ENCODE data around the gene ROR1.

ROR1 gene

GRCh38 chr1:63923302-63923701, 149.5 kb downstream of the ROR1 start:
- no peak for DNase-seq (ENCODE audit: extremely low spot score)
- ChIA-PET CTCF (interaction anchor here (1.5 kb wide), 1 partner anchor 232 kb away, joined by 4 read pairs; no protein-coding TSS in a partner anchor), POLR2A (no interaction called here)

GRCh38 chr1:63924600-63924999, 150.8 kb downstream of the ROR1 start:
- ChIA-PET POLR2A (no interaction called here), CTCF (interaction anchor here (1.2 kb wide), 1 partner anchor 10 kb away, joined by 3 read pairs; no protein-coding TSS in a partner anchor)
- TF ChIP-seq, protein P1, sequence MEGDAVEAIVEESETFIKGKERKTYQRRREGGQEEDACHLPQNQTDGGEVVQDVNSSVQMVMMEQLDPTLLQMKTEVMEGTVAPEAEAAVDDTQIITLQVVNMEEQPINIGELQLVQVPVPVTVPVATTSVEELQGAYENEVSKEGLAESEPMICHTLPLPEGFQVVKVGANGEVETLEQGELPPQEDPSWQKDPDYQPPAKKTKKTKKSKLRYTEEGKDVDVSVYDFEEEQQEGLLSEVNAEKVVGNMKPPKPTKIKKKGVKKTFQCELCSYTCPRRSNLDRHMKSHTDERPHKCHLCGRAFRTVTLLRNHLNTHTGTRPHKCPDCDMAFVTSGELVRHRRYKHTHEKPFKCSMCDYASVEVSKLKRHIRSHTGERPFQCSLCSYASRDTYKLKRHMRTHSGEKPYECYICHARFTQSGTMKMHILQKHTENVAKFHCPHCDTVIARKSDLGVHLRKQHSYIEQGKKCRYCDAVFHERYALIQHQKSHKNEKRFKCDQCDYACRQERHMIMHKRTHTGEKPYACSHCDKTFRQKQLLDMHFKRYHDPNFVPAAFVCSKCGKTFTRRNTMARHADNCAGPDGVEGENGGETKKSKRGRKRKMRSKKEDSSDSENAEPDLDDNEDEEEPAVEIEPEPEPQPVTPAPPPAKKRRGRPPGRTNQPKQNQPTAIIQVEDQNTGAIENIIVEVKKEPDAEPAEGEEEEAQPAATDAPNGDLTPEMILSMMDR (IDR thresholded peaks at IDR 0.05; ENCODE audit: control extremely low read depth, extremely low read depth, low read depth, missing control alignments), result no peak
- no peak for DNase-seq (ENCODE audit: extremely low spot score)

More at GRCh38 chr1:63923302-63923701, 149.5 kb downstream of the ROR1 start:
- TF ChIP-seq, protein P1 (IDR thresholded peaks at IDR 0.05; ENCODE audit: control extremely low read depth, extremely low read depth, low read depth, missing control alignments), result no peak

DNA sequence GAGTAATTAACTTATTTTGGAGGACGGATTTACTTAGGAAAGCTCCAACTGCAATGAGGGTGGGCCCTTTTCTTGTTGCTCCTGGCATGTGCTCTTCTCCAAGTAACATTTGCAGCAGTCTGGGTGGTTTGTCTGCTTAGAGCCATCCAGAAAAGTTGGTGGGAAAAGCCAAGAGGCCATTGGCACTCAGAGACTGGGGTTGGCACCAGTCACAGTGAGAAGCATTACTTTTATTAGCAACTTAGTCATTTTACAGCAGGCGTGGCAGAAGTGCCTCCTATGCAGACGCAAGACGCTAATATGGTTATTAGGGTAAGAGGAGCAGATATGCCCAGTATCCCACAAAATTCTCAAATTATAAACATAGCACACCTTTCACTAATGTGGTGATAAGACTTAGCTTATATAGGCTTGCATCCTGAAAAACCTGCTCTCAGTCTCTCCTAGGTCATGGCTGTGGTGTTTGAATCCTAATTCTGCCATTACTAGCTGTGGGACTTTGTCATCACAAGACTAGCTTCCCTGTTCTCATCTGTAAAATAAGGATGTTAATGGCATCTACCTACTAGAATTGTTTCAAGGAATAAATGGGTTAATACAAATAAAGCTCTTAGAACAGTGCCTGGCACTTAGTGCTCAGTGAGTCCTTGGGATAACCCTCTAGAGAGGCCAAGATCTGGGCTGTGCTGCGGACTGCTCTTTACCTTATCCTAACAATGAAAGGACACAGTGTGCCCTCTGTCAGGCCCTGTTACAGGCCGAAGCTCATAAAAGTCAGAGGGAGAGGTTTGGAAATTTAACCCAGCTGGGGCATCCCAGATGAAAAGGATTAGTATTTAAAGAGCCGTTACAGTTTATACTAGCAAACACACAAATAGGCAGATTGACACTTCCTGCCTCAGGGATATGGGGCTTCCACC, 154.6 kb downstream of the ROR1 start:
- no peak for DNase-seq (ENCODE audit: extremely low spot score)
- POLR2A ChIA-PET, result no interaction called here
- TF ChIP-seq, protein P1 (IDR thresholded peaks at IDR 0.05; ENCODE audit: control extremely low read depth, extremely low read depth, low read depth, missing control alignments), result no peak
- CTCF ChIA-PET, result interaction anchor here (1.8 kb wide), 1 partner anchor 11 kb away, joined by 7 read pairs; no protein-coding TSS in a partner anchor

- DNase-seq (ENCODE audit: extremely low spot score), result no peak
- ChIA-PET CTCF (interaction anchor here (1.8 kb wide), 1 partner anchor 11 kb away, joined by 7 read pairs; no protein-coding TSS in a partner anchor), POLR2A (no interaction called here)
- TF ChIP-seq, protein P1 (IDR thresholded peaks at IDR 0.05; ENCODE audit: control extremely low read depth, extremely low read depth, low read depth, missing control alignments), result no peak
Measured at GRCh38 chr1:63929106-63929478, 155.3 kb downstream of the ROR1 start.

DNA sequence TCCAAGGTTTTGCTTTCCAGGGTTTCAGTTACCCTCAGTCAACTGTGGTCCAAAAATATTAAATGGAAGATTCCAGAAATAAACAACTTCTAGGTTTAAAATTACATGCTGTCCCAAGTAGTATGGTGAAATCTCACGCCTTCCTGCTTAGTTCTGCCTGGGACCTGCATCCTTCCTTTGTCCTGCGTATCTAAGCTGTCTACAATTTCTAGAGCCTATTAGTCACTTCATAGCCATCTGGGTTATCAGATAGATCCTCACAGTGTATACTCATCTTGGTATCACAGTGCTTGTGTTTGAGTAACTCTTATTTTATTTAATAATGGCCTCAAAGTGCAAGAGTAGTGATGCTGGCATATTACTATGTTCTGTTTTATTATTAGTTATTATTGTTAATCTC, 157.7 kb downstream of the ROR1 start:
- ChIA-PET POLR2A (no interaction called here), CTCF (interaction anchor here (1.1 kb wide), 1 partner anchor 16 kb away, joined by 3 read pairs; no protein-coding TSS in a partner anchor)
- TF ChIP-seq, protein P1 (IDR thresholded peaks at IDR 0.05; ENCODE audit: control extremely low read depth, extremely low read depth, low read depth, missing control alignments), result no peak
- DNase-seq (ENCODE audit: extremely low spot score), result no peak

GRCh38 chr1:63934697-63935096, 160.9 kb downstream of the ROR1 start:
- DNase-seq (ENCODE audit: extremely low spot score), result no peak
- CTCF ChIA-PET, result no interaction called here
- POLR2A ChIA-PET, result no interaction called here
- TF ChIP-seq, protein P1 (IDR thresholded peaks at IDR 0.05; ENCODE audit: control extremely low read depth, extremely low read depth, low read depth, missing control alignments), result no peak

All from GM10248 (cell line).